PC-9 (cell line): Measurements from ENCODE around the gene AUTS2. TPM values are rescaled to one million over a fixed set of nuclear protein-coding genes. Genes with fewer than 3 reads are reported as not detected.

ENCODE experiments used
- BruUV-seq: library from RNA; stranded (reverse); fragments of 400-500 nt; replicated peaks from 2 replicates; lab custom pipeline; 2021; lab: Mats Ljungman, UMichigan
- CTCF ChIA-PET: fragments of 300-600 bp; sonication (Branson Sonifier 250); formaldehyde crosslinking; loops from one replicate; lab custom pipeline; 2022; ENCODE audit warnings: antibody characterized with exemption; lab: Charles Lee
- POLR2A ChIA-PET: fragments of 300-600 bp; sonication (Branson Sonifier 250); formaldehyde crosslinking; loops from one replicate; lab custom pipeline; 2022; ENCODE audit warnings: antibody characterized with exemption; ENCODE audit not compliant: unreplicated experiment; lab: Charles Lee
- DNase-seq, 2 experiments: peaks; one replicate each; pipeline versions ENCODE4 v3.0.0 to v3.0.0-alpha.2; 2015 to 2022; ENCODE audit warnings: mixed read lengths in 1 of 2
- H2AFZ ChIP-seq: fragments of 200-600 bp; sonication (generic); 2 replicates; pipeline ENCODE4 v1.8.1; 2017; ENCODE audit warnings: antibody characterized with exemption
- H3F3A ChIP-seq: fragments of 200-600 bp; sonication (generic); 2 replicates; pipeline ENCODE4 v1.8.1; 2017; ENCODE audit warnings: antibody characterized with exemption, mild to moderate bottlenecking, low read depth; ENCODE audit not compliant: insufficient read depth
- H3K27ac ChIP-seq: fragments of 200-600 bp; sonication (generic); 2 replicates; pipeline ENCODE4 v1.6.1; 2016; ENCODE audit warnings: mixed run types
- H3K27me3 ChIP-seq: fragments of 200-600 bp; sonication (generic); 2 replicates; pipeline ENCODE4 v1.6.1; 2016; ENCODE audit warnings: low read depth, mixed run types; ENCODE audit not compliant: insufficient read depth
- H3K36me3 ChIP-seq: fragments of 200-600 bp; sonication (generic); 2 replicates; pipeline ENCODE4 v1.6.1; 2016; ENCODE audit warnings: low read depth, mixed run types
- H3K4me1 ChIP-seq: fragments of 200-600 bp; sonication (generic); replicated peaks from 2 replicates; pipeline ENCODE4 v1.6.1; 2016; ENCODE audit warnings: mixed run types; ENCODE audit not compliant: insufficient read depth
- H3K4me2 ChIP-seq: fragments of 200-600 bp; sonication (generic); 2 replicates; pipeline ENCODE4 v1.6.1; 2017; ENCODE audit warnings: mixed run types
- H3K4me3 ChIP-seq: fragments of 200-600 bp; sonication (generic); 2 replicates; pipeline ENCODE4 v1.6.1; 2016; ENCODE audit warnings: mixed run types
- H3K79me2 ChIP-seq: fragments of 200-600 bp; sonication (generic); 2 replicates; pipeline ENCODE4 v1.6.1; 2017; ENCODE audit warnings: low read depth, mixed run types
- H3K9me2 ChIP-seq: fragments of 200-600 bp; sonication (generic); 2 replicates; pipeline ENCODE4 v1.8.1; 2017; ENCODE audit warnings: mild to moderate bottlenecking; ENCODE audit not compliant: insufficient read depth
- H3K9me3 ChIP-seq: fragments of 200-600 bp; sonication (generic); 2 replicates; pipeline ENCODE4 v1.8.1; 2016; ENCODE audit warnings: low read depth; ENCODE audit not compliant: insufficient read depth
- H4K20me1 ChIP-seq: fragments of 200-600 bp; sonication (generic); 2 replicates; pipeline ENCODE4 v1.8.1; 2017; ENCODE audit not compliant: insufficient read depth
- EZH2 ChIP-seq: fragments of 200-600 bp; sonication (generic); IDR thresholded peaks from 2 replicates; pipeline ENCODE4 v1.8.0; 2017; ENCODE audit warnings: antibody characterized with exemption, low read depth
- intact Hi-C: fragments of 100-400 bp; cut with micrococcal nuclease; formaldehyde crosslinking; loops from one replicate; pipeline ENCODE4 v1.10.0; 2022; ENCODE audit not compliant: unreplicated experiment
- total RNA-seq: library from RNA; stranded (reverse); gene quantifications from 2 replicates; pipeline ENCODE4 v1.2.3, GENCODE V29; 2021
- TF ChIP-seq, protein P1 (sequence below): fragments of 200-600 bp; sonication (generic); conservative IDR thresholded peaks from 2 replicates; pipeline ENCODE4 v1.6.1; 2017; ENCODE audit warnings: mixed run types, antibody characterized with exemption, mild to moderate bottlenecking, moderate library complexity

Gene AUTS2
- total RNA-seq, 1 experiment from 2014 or later: not detected

DNA sequence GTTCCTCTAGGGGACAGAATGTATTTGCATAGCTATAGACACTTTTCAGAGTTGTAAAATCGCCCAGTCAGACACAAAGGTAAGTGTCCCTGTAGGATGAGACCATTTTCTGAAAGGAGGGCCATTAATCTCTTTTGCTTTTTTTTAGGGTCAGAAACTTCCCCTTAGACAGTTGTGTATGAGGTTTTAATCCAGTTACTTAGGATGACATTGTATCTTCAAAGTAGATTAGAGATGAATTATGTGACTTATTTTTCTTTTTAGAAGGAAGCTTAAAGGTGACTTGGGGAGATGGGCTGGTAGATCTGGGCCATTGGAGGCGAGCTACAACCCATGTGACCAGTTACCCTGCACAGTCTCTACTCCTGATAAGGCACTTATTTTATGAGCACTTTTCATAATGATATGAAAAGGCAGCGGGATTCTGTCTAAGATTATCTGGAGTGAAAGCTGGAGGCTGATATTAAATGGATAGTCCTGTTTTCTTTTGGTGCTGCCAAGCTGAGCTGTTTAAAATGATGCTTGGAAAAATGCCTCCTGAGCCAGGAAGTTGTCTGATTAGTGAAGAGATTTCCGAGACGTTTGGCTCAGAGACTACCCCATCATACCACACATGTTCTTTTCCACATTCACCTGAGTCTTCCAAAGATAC, 264.3 kb downstream of the AUTS2 start:
- intact Hi-C loops: no loop called here
- no peaks in the 10 kb centered on the region for H3F3A ChIP-seq
- TF ChIP-seq, protein P1, sequence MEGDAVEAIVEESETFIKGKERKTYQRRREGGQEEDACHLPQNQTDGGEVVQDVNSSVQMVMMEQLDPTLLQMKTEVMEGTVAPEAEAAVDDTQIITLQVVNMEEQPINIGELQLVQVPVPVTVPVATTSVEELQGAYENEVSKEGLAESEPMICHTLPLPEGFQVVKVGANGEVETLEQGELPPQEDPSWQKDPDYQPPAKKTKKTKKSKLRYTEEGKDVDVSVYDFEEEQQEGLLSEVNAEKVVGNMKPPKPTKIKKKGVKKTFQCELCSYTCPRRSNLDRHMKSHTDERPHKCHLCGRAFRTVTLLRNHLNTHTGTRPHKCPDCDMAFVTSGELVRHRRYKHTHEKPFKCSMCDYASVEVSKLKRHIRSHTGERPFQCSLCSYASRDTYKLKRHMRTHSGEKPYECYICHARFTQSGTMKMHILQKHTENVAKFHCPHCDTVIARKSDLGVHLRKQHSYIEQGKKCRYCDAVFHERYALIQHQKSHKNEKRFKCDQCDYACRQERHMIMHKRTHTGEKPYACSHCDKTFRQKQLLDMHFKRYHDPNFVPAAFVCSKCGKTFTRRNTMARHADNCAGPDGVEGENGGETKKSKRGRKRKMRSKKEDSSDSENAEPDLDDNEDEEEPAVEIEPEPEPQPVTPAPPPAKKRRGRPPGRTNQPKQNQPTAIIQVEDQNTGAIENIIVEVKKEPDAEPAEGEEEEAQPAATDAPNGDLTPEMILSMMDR: no peak
- TF ChIP-seq EZH2: no peak
- H3K4me2 ChIP-seq: no peak overlapping the region
- POLR2A ChIA-PET: no interaction called here
- H4K20me1 ChIP-seq: no peaks in the 10 kb centered on the region
- H3K4me3 ChIP-seq: no peak overlapping the region
- no peak for DNase-seq
- no peaks in the 10 kb centered on the region for H3K9me3 ChIP-seq
- H3K79me2 ChIP-seq: no peaks in the 10 kb centered on the region
- CTCF ChIA-PET: no interaction called here
- no peaks in the 10 kb centered on the region for H3K36me3 ChIP-seq
- H2AFZ ChIP-seq: no peak overlapping the region
- H3K4me1 ChIP-seq: no peaks in the 10 kb centered on the region
- no peaks in the 10 kb centered on the region for H3K27me3 ChIP-seq
- H3K27ac ChIP-seq: no peak overlapping the region
- no peaks in the 10 kb centered on the region for H3K9me2 ChIP-seq
- BruUV-seq: no TSS peak

GRCh38 chr7:69864274-69864673, 266.0 kb downstream of the AUTS2 start:
- no TSS peak for BruUV-seq
- intact Hi-C loops: no loop called here
- no peak for TF ChIP-seq EZH2
- TF ChIP-seq, protein P1: no peak

DNA sequence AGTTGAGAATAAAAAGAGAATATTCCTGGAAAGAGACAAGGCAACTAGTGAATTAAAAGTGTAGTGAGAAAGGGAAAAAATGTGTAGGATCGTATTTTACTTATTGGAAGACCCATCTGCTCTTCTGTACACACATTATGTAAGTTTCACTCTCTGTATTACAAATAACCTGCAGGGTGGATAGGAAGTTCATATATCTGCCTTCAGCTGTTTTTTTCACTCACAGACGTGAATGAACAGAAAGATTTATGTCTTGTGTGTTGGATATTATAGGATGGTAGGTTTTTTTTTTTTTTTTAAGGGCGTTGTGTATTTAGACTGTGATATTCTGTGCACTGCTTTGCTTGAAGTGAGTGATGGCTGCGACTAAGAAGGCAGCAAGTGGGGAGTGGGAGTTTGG, 266.5 kb downstream of the AUTS2 start:
- BruUV-seq: no TSS peak
- TF ChIP-seq, protein P1: no peak
- TF ChIP-seq EZH2: no peak

More at GRCh38 chr7:69864274-69864673, 266.0 kb downstream of the AUTS2 start:
- H3K9me3 ChIP-seq: no peaks in the 10 kb centered on the region
- H3K79me2 ChIP-seq: no peaks in the 10 kb centered on the region
- CTCF ChIA-PET: no interaction called here
- H3K4me3 ChIP-seq: no peak overlapping the region
- H3K4me1 ChIP-seq: no peaks in the 10 kb centered on the region
- POLR2A ChIA-PET: no interaction called here
- H3K9me2 ChIP-seq: no peaks in the 10 kb centered on the region
- H4K20me1 ChIP-seq: no peaks in the 10 kb centered on the region
- H3K27ac ChIP-seq: no peak overlapping the region
- no peaks in the 10 kb centered on the region for H3K27me3 ChIP-seq
- H3K36me3 ChIP-seq: no peaks in the 10 kb centered on the region
- no peak overlapping the region for H2AFZ ChIP-seq
- no peak for DNase-seq
- no peaks in the 10 kb centered on the region for H3F3A ChIP-seq
- H3K4me2 ChIP-seq: no peak overlapping the region

More for the DNA sequence above, 266.5 kb downstream of the AUTS2 start:
- CTCF ChIA-PET: no interaction called here
- POLR2A ChIA-PET: no interaction called here
- Histone ChIP-seq H2AFZ (no peak overlapping the region), H3K79me2 (no peaks in the 10 kb centered on the region), H3K9me2 (no peaks in the 10 kb centered on the region; the same call in 1 of the 2 replicates), H4K20me1 (no peaks in the 10 kb centered on the region), H3K36me3 (no peaks in the 10 kb centered on the region), H3K27me3 (no peaks in the 10 kb centered on the region), H3K4me1 (no peaks in the 10 kb centered on the region), H3F3A (no peaks in the 10 kb centered on the region), H3K4me3 (no peak overlapping the region), H3K4me2 (no peak overlapping the region), H3K27ac (no peak overlapping the region), H3K9me3 (no peaks in the 10 kb centered on the region)
- no peak for DNase-seq
- intact Hi-C loops: no loop called here
